ENCODE data around the gene CBX3.
"Not testable (repeated sequence)": the region's sequence is repeated elsewhere in the genome, so short reads cannot be mapped to it uniquely, and the experiment has no call there.

Gene CBX3

GRCh38 chr7:26169271-26169670 is 32.3 kb upstream of the CBX3 start:
- DNase-seq (ENCODE audit: insufficient read length, low spot score), result no peak
- FAIRE-seq, result peak; percentile 23
- TF ChIP-seq SPI1 (IDR thresholded peaks at IDR 0.05; ENCODE audit: low read depth, low read length) (no peak), POLR2A (IDR thresholded peaks at IDR 0.05; ENCODE audit: low read depth, low read length) (no peak), TAF1 (IDR thresholded peaks at IDR 0.05; ENCODE audit: low read depth, low read length) (no peak), POU2F2 (IDR thresholded peaks at IDR 0.05; ENCODE audit: low read depth, low read length) (no peak), POLR2AphosphoS5 (IDR thresholded peaks at IDR 0.05; ENCODE audit: low read depth, low read length) (no peak), PAX5 (IDR thresholded peaks at IDR 0.05; ENCODE audit: insufficient read depth, low read length, severe bottlenecking) (no peak)

DNA sequence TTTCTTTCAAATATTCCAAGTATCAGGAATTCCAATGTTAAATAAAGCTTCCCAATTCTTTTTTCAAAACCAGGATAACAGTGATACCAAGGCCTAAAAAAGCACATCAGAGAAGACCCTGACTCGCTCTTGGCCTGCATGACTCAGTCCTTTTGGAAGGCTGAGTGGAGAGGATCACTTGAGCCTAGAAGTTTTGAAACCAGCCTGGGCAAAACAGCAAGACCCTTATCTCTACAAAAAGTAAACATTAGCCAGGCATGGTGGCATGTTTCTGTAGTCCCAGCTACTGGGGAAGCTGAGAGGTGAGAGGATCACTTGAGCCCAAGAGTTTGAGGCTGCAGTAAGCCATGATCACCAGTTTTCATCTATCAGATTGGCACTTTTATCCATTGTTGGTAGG is 30.9 kb upstream of the CBX3 start:
- FAIRE-seq (no peak), DNase-seq (ENCODE audit: insufficient read length, low spot score) (no peak)
- TF ChIP-seq POLR2A (IDR thresholded peaks at IDR 0.05; ENCODE audit: low read depth, low read length) (no peak), TAF1 (IDR thresholded peaks at IDR 0.05; ENCODE audit: low read depth, low read length) (no peak), SPI1 (IDR thresholded peaks at IDR 0.05; ENCODE audit: low read depth, low read length) (no peak), PAX5 (IDR thresholded peaks at IDR 0.05; ENCODE audit: insufficient read depth, low read length, severe bottlenecking) (no peak), POLR2AphosphoS5 (IDR thresholded peaks at IDR 0.05; ENCODE audit: low read depth, low read length) (no peak), POU2F2 (IDR thresholded peaks at IDR 0.05; ENCODE audit: low read depth, low read length) (no peak)

- FAIRE-seq, result no peak
- DNase-seq (ENCODE audit: insufficient read length, low spot score), result no peak
- no peak for TF ChIP-seq SPI1 (IDR thresholded peaks at IDR 0.05; ENCODE audit: low read depth, low read length)
- no peak for TF ChIP-seq POU2F2 (IDR thresholded peaks at IDR 0.05; ENCODE audit: low read depth, low read length)
- TF ChIP-seq PAX5 (IDR thresholded peaks at IDR 0.05; ENCODE audit: insufficient read depth, low read length, severe bottlenecking), result no peak
- no peak for TF ChIP-seq POLR2A (IDR thresholded peaks at IDR 0.05; ENCODE audit: low read depth, low read length)
Observed at GRCh38 chr7:26171601-26172000, 29.9 kb upstream of the CBX3 start.

- DNase-seq (ENCODE audit: insufficient read length, low spot score), result no peak
- no peak for TF ChIP-seq PAX5 (IDR thresholded peaks at IDR 0.05; ENCODE audit: insufficient read depth, low read length, severe bottlenecking)
- TF ChIP-seq POU2F2 (IDR thresholded peaks at IDR 0.05; ENCODE audit: low read depth, low read length), result no peak
- no peak for TF ChIP-seq SPI1 (IDR thresholded peaks at IDR 0.05; ENCODE audit: low read depth, low read length)
- no peak for TF ChIP-seq POLR2A (IDR thresholded peaks at IDR 0.05; ENCODE audit: low read depth, low read length)
- no peak for TF ChIP-seq POLR2AphosphoS5 (IDR thresholded peaks at IDR 0.05; ENCODE audit: low read depth, low read length)
- TF ChIP-seq TAF1 (IDR thresholded peaks at IDR 0.05; ENCODE audit: low read depth, low read length), result no peak
- FAIRE-seq, result no peak
Observed at GRCh38 chr7:26172048-26172447, 29.5 kb upstream of the CBX3 start.

GRCh38 chr7:26175903-26176302 is 25.6 kb upstream of the CBX3 start:
- not testable (repeated sequence) for FAIRE-seq; DNase-seq (ENCODE audit: insufficient read length, low spot score)

DNA sequence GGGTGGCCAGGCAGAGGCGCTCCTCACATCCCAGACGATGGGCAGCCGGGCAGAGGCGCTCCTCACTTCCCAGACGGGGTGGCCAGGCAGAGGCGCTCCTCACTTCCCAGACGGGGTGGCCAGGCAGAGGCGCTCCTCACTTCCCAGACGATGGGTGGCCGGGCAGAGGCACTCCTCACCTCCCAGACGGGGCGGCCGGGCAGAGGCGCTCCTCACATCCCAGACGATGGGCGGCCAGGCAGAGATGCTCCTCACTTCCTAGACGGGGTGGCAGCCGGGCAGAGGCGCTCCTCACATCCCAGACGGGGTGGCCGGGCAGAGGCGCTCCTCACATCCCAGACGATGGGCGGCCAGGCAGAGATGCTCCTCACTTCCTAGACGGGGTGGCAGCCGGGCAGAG is 24.8 kb upstream of the CBX3 start:
- not testable (repeated sequence) for DNase-seq (ENCODE audit: insufficient read length, low spot score); FAIRE-seq

- not testable (repeated sequence) for DNase-seq (ENCODE audit: insufficient read length, low spot score); FAIRE-seq
Observed at GRCh38 chr7:26177269-26177668, 24.3 kb upstream of the CBX3 start.

GRCh38 chr7:26178272-26178960 is 23.1 kb upstream of the CBX3 start:
- FAIRE-seq (no peak), DNase-seq (ENCODE audit: insufficient read length, low spot score) (no peak)
- TF ChIP-seq SPI1 (IDR thresholded peaks at IDR 0.05; ENCODE audit: low read depth, low read length), result no peak
- TF ChIP-seq POU2F2 (IDR thresholded peaks at IDR 0.05; ENCODE audit: low read depth, low read length), result 0 out of 2 replicates have a peak, but pooled peaks have one; percentile 7
- TF ChIP-seq POLR2AphosphoS5 (IDR thresholded peaks at IDR 0.05; ENCODE audit: low read depth, low read length), result no peak; the same call in 1 of the 2 replicates
- TF ChIP-seq PAX5 (IDR thresholded peaks at IDR 0.05; ENCODE audit: insufficient read depth, low read length, severe bottlenecking), result no peak
- no peak for TF ChIP-seq TAF1 (IDR thresholded peaks at IDR 0.05; ENCODE audit: low read depth, low read length)

DNA sequence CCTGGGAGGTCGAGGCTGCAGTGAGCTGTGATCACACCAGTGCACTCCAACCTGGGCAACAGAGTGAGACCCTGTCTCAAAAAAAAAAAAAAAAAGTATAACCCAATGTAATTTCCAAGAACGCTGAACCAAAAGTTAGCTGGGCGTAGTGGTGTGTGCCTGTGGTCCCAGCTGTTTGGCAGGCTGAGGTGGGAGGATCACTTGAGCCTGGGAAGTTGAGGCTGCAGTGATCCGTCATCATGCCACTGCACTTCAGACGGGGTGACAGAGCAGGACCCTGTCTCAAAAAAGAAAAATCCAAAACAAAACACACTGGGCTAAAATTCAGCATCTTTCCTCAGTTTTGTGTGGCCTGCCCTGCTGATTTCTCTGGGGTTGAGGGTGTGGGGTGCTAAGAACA is 22.1 kb upstream of the CBX3 start:
- TF ChIP-seq POU2F2 (IDR thresholded peaks at IDR 0.05; ENCODE audit: low read depth, low read length), result no peak
- peak; percentile 13 for TF ChIP-seq POLR2AphosphoS5 (IDR thresholded peaks at IDR 0.05; ENCODE audit: low read depth, low read length)
- FAIRE-seq, result no peak
- no peak for DNase-seq (ENCODE audit: insufficient read length, low spot score)

DNA sequence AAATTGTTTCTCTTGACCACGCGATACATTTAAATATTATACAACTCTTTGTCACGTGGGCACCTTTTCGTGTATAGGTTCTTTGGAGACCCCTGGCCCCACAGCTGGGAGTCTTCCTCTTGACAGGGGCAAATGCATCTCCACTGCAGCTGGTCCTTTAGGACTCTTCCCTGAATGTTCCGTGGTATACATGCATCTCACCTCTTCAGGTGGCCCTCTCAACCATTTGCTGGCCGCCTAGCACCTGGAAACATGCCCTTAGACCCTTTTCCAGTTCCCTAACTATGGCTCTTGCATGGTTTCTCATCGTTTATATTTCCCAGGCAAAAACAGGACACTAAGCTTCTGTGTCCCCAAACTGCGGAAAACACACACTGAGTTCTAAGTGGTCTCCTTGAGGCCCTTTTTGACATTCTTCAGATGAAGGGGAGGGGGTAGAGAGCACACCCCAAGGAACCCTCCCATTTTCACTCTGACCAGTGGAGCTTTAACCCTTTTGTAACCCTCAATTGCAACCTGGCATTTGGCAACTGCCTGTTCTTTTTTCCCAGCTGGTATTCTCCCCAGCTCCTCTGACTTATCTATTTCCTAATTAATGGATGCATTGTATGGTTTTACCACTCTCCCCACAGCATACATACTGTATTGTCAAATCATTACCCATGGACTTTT is 21.6 kb upstream of the CBX3 start:
- DNase-seq (ENCODE audit: insufficient read length, low spot score), result no peak
- TF ChIP-seq POLR2AphosphoS5 (IDR thresholded peaks at IDR 0.05; ENCODE audit: low read depth, low read length) (peak; percentile 72), POLR2A (IDR thresholded peaks at IDR 0.05; ENCODE audit: low read depth, low read length) (peak; percentile 76; the same call in 1 of the 2 replicates), SPI1 (IDR thresholded peaks at IDR 0.05; ENCODE audit: low read depth, low read length) (no peak), PAX5 (IDR thresholded peaks at IDR 0.05; ENCODE audit: insufficient read depth, low read length, severe bottlenecking) (no peak)
- no peak for FAIRE-seq

GRCh38 chr7:26180792-26181198 is 20.8 kb upstream of the CBX3 start:
- DNase-seq (ENCODE audit: insufficient read length, low spot score) (no peak), FAIRE-seq (no peak)
- TF ChIP-seq POLR2AphosphoS5 (IDR thresholded peaks at IDR 0.05; ENCODE audit: low read depth, low read length) (peak; percentile 57; the same call in 1 of the 2 replicates), POLR2A (IDR thresholded peaks at IDR 0.05; ENCODE audit: low read depth, low read length) (peak; percentile 38; the same call in 1 of the 2 replicates), POU2F2 (IDR thresholded peaks at IDR 0.05; ENCODE audit: low read depth, low read length) (no peak), PAX5 (IDR thresholded peaks at IDR 0.05; ENCODE audit: insufficient read depth, low read length, severe bottlenecking) (no peak), SPI1 (IDR thresholded peaks at IDR 0.05; ENCODE audit: low read depth, low read length) (no peak), TAF1 (IDR thresholded peaks at IDR 0.05; ENCODE audit: low read depth, low read length) (no peak)
